ENCODE data around the gene WDR19.

- TF ChIP-seq CTCF (IDR thresholded peaks at IDR 0.05): no peak
- no peak for TF ChIP-seq ZFX (IDR thresholded peaks at IDR 0.05; ENCODE audit: borderline replicate concordance)
Measured at GRCh38 chr4:39154009-39154408, 28.3 kb upstream of the WDR19 start.

Measured in 22Rv1 (cell line).